SK-N-MC (cell line): Measurements from ENCODE around the gene RBKS.

Experiments
- EZH2 ChIP-seq: fragments of 200-600 bp; sonication (generic); IDR thresholded peaks from one replicate; pipeline ENCODE4 v1.6.1; 2017; ENCODE audit warnings: antibody characterized with exemption
- FOXP2 ChIP-seq: optimal IDR thresholded peaks from 2 replicates; pipeline ENCODE3; 2011; ENCODE audit warnings: mild to moderate bottlenecking, moderate library complexity; ENCODE audit not compliant: insufficient read depth; ENCODE audit errors: extremely low read length, control extremely low read depth
- POLR2AphosphoS5 ChIP-seq: IDR thresholded peaks from 2 replicates; pipeline ENCODE4 v1.6.1; 2012; ENCODE audit warnings: mild to moderate bottlenecking, low read depth, low read length, borderline replicate concordance

GRCh38 chr2:27891673-27892105 is 1.5 kb upstream of the RBKS start:
- no peak for TF ChIP-seq POLR2AphosphoS5
- TF ChIP-seq EZH2: no peak
- TF ChIP-seq FOXP2: no peak
